Pancreas (tissue), 10 donors: ENCODE measurements around the gene PRR29. TPM values are rescaled to one million over a fixed set of nuclear protein-coding genes. Genes with fewer than 3 reads are reported as not detected.

ENCODE experiments used
- ATAC-seq, 4 donors: fragments of 200-7000 bp; cut with Tn5 transposase; one replicate each; pipeline versions ENCODE4 v1.8.0 to v1.9.1; 2020; ENCODE audit warnings: mild to moderate bottlenecking in 4 of 4, moderate library complexity in 4 of 4
- DNase-seq, 6 donors: peaks; one replicate each; pipeline ENCODE4 v3.0.0-alpha.2; 2020
- FAIRE-seq: peaks from 2 replicates; lab custom pipeline; 2012; peaks lifted over from hg19 to GRCh38; lab: Jason Lieb, UNC
- H3K27ac ChIP-seq, 4 donors: fragments of 200-600 bp; sonication (generic); 1 replicate in 3 of 4; 2 replicates in 1 of 4; pipeline versions ENCODE4 v1.5.0 to v1.8.0; 2020
- H3K27me3 ChIP-seq, 4 donors: fragments of 200-600 bp; one replicate each; pipeline ENCODE4 v1.8.0; 2021
- H3K36me3 ChIP-seq, 3 donors: fragments of 200-600 bp; sonication (generic) in 1 of 3; one replicate each; pipeline versions ENCODE4 v1.5.0 to v1.8.0; 2020 to 2021
- H3K4me1 ChIP-seq, 3 donors: fragments of 200-600 bp; one replicate each; pipeline ENCODE4 v1.8.0; 2021
- H3K4me3 ChIP-seq, 4 donors: fragments of 200-600 bp; sonication (generic) in 2 of 4; one replicate each; pipeline versions ENCODE4 v1.5.0 to v1.8.0; 2020 to 2021
- H3K9me3 ChIP-seq, 4 donors: fragments of 200-600 bp; one replicate each; pipeline ENCODE4 v1.8.0; 2021
- WGBS, 2 donors: extraction: QIAGEN DNeasy Blood & Tissue Kit; methylation state at CpG; one replicate each; pipeline ENCODE4 v1.1.7; 2013; 5-methylcytosine and 5-hydroxymethylcytosine counted together
- intact Hi-C, 3 donors: fragments of 100-400 bp; cut with DNase I; formaldehyde crosslinking; loops; one replicate each; pipeline versions ENCODE4 v1.11.1 to v1.14.2; 2022
- polyA plus RNA-seq, 2 donors: library from polyadenylated mRNA; stranded (reverse); fragments of 200-250 nt; gene quantifications; one replicate each; pipeline ENCODE4 v1.2.3, GENCODE V29; 2013
- total RNA-seq, 6 donors: library from RNA; stranded (reverse); fragmentation: NEBNext Ultra II Directional in 4 of 6; extraction: Animal tissue kit (Norgen Biotek cat#: 25700) in 4 of 6; gene quantifications; one replicate each; pipeline versions ENCODE4 v1.2.1 to v1.2.4, GENCODE V29; 2021 to 2023
- TF ChIP-seq, protein P1 (sequence below), 4 donors: fragments of 200-600 bp; sonication (generic) in 3 of 4; IDR thresholded peaks; one replicate each; pipeline versions ENCODE4 v1.5.0 to v1.8.0; 2021; ENCODE audit warnings: antibody characterized with exemption in 4 of 4
- donor health status: healthy with polysubstance abuse.
- donor health status: DM: no; HTN: no; CAD: no; lungs with moderate emphysema.
- donor health status: DM: no; HTN: no; CAD: no.
- donor health status: control.
- donor health status: control.
- donor health status: Bipolar disorder and iron deficiency.
- donor health status: DM: yes; HTN: yes; CAD: no.
- donor health status: DM: no; HTN: no; CAD: no.
- donor health status: DM: no; HTN: no; CAD: no.
- donor health status: DM: yes; HTN: yes; CAD: no.

The PRR29 gene
- total and polyA plus RNA-seq, 8 donors = 0.14 to 0.46 (median 0.22) TPM; not detected in 2

DNA sequence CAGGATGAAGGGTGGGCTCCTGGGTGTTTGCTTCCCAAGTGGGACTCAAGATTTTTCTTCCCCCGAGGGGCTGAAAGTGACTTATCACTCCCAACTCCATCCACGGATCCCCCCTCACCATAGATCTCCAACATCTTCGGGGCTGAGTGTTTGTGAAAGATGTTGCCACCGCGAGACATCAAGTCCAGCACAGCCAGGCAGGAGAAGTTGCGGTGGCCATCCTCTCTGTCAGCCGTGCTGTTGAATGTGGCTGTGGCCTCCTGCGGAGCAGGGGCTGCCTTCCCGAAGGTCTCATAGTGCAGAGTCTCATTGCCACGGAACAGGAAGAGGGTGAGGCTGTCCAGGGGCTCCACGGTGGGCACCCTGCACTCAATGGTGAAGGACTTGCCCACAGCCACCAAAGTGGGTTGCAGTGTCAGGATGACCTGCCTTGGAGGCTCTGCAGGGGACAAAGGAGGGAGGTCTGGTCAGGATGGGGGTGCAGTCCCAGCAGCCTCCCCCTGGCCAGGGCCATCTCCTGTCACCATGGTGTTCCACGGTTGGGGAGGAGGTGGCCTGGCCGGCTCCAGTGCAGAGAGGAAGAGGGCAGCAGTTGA lies 5.5 kb downstream of the PRR29 start:
- intact Hi-C loops = no loop called here
- 82 to 88% methylated on average over 13 of the region's 13 CpGs for WGBS, 2 donors
- Histone ChIP-seq H3K4me1 (no peaks in the 10 kb centered on the region), H3K4me3 (no peak overlapping the region), H3K27me3 (no peaks in the 10 kb centered on the region), H3K9me3 (no peaks in the 10 kb centered on the region), H3K27ac (no peak overlapping the region), H3K36me3 (no peaks in the 10 kb centered on the region)
- FAIRE-seq = no peak
- ATAC-seq = no peak
- DNase-seq = peak in 2 of 6 donors; percentile 14 to 34
- TF ChIP-seq, protein P1, sequence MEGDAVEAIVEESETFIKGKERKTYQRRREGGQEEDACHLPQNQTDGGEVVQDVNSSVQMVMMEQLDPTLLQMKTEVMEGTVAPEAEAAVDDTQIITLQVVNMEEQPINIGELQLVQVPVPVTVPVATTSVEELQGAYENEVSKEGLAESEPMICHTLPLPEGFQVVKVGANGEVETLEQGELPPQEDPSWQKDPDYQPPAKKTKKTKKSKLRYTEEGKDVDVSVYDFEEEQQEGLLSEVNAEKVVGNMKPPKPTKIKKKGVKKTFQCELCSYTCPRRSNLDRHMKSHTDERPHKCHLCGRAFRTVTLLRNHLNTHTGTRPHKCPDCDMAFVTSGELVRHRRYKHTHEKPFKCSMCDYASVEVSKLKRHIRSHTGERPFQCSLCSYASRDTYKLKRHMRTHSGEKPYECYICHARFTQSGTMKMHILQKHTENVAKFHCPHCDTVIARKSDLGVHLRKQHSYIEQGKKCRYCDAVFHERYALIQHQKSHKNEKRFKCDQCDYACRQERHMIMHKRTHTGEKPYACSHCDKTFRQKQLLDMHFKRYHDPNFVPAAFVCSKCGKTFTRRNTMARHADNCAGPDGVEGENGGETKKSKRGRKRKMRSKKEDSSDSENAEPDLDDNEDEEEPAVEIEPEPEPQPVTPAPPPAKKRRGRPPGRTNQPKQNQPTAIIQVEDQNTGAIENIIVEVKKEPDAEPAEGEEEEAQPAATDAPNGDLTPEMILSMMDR (IDR thresholded peaks at IDR 0.05) = no peak

DNA sequence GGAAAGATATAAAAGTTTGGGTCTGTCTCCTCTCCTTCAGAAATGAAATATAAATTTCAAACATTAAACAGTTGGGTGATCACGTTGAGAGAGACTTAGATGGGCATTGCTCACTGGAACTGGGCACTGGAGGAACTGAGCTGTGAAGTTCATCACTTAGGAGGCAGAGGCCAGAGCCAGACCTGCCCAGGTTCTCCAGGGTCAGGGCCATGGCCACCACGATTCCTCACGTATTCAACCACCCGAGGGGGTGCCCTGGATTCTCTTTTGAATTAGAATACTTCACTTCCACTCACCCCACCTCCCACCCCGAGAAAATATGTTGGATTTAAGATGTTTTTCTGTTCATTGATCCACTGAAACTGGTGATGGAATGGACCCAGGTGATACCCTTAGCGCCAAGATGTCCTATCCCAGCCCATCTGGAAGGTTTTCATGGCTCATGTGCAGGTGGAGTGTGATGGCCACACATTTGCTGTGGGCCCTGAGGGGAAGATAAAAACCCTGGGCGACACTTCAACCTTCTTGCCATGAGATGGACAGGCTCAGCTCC lies 6.1 kb downstream of the PRR29 start:
- intact Hi-C loops = no loop called here

GRCh38 chr17:64004903-64005733 lies 7.0 kb downstream of the PRR29 start:
- Histone ChIP-seq H3K27ac (no peak overlapping the region), H3K36me3 (no peaks in the 10 kb centered on the region), H3K4me1 (no peaks in the 10 kb centered on the region), H3K27me3 (no peaks in the 10 kb centered on the region), H3K4me3 (no peak overlapping the region), H3K9me3 (no peaks in the 10 kb centered on the region)
- 73 to 78% methylated on average over 19 of the region's 19 CpGs for WGBS, 2 donors
- intact Hi-C loops = no loop called here
- FAIRE-seq (no peak), DNase-seq (peak in 2 of 6 donors; percentile 11 to 45), ATAC-seq (no peak)
- TF ChIP-seq, protein P1 (IDR thresholded peaks at IDR 0.05) = no peak

More for the DNA sequence above, 6.1 kb downstream of the PRR29 start:
- 84 to 86% methylated on average over 7 of the region's 7 CpGs for WGBS, 2 donors
- TF ChIP-seq, protein P1 (IDR thresholded peaks at IDR 0.05) = no peak
- peak in 2 of 6 donors; percentile 9 to 24 for DNase-seq
- Histone ChIP-seq H3K9me3 (no peaks in the 10 kb centered on the region), H3K27me3 (no peaks in the 10 kb centered on the region), H3K4me1 (no peaks in the 10 kb centered on the region), H3K27ac (no peak overlapping the region), H3K4me3 (no peak overlapping the region), H3K36me3 (no peaks in the 10 kb centered on the region)
- ATAC-seq = no peak
- FAIRE-seq = no peak

GRCh38 chr17:64005734-64006167 lies 7.6 kb downstream of the PRR29 start:
- Histone ChIP-seq H3K4me1 (no peaks in the 10 kb centered on the region), H3K27ac (no peak overlapping the region), H3K4me3 (no peak overlapping the region), H3K36me3 (no peaks in the 10 kb centered on the region), H3K9me3 (no peaks in the 10 kb centered on the region), H3K27me3 (no peaks in the 10 kb centered on the region)
- DNase-seq = peak in 2 of 6 donors; percentile 18 to 62
- ATAC-seq = peak; percentile 15 to 70 (median 51)
- TF ChIP-seq, protein P1 (IDR thresholded peaks at IDR 0.05) = no peak
- FAIRE-seq = no peak
- intact Hi-C loops = no loop called here
- 51 to 59% methylated on average over 6 of the region's 6 CpGs for WGBS, 2 donors
